ENCODE results near the gene DYNC1H1. TPM values are rescaled to one million over a fixed set of nuclear protein-coding genes. Genes with fewer than 3 reads are reported as not detected.
A peak's percentile ranks its signal among the peaks of the same experiment; 100 is the strongest.

DYNC1H1 gene
- polyA plus RNA-seq, 1 donor (not counting 4 experiments of a cell fraction or from before 2014, with no cell fraction given) = 166 TPM

DNA sequence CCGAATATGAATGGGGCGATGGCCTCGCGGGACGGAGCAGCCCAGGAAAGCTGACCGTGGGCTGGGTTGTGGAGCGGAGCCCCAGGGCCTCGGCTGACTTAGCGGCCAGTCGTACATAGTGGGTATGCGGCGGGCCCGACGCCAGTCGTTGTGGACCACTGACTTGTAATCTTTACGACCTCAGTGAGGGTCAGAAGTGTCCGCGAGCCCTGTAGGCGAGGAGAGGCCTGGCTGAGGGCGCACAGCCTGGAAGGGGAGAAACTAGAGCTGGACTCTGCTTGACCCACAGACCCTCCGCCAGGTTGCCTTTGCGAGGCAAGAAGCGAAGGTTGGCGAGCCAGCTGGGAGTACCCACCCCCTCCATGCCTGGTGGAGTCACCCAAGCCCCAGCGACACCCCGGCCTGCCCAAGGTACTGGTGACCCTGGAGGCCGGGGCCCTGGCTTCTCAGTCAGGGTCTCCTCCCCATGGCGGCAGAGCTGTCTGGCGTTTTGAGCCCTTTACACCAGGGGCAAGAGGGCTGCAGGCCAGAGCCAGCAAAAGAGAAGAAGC, 15.6 kb upstream of the DYNC1H1 start:
- H3K4me2 ChIP-seq (ENCODE audit: control insufficient read depth, extremely low read depth, insufficient read depth, low read depth, low read length) = peak overlapping the region; percentile 84
- peak overlapping the region; percentile 99 for H3K27ac ChIP-seq (ENCODE audit: control insufficient read depth, insufficient read depth, low read length)
- TF ChIP-seq EZH2 (IDR thresholded peaks at IDR 0.05; ENCODE audit: low read length) = no peak
- TF ChIP-seq, protein P1, sequence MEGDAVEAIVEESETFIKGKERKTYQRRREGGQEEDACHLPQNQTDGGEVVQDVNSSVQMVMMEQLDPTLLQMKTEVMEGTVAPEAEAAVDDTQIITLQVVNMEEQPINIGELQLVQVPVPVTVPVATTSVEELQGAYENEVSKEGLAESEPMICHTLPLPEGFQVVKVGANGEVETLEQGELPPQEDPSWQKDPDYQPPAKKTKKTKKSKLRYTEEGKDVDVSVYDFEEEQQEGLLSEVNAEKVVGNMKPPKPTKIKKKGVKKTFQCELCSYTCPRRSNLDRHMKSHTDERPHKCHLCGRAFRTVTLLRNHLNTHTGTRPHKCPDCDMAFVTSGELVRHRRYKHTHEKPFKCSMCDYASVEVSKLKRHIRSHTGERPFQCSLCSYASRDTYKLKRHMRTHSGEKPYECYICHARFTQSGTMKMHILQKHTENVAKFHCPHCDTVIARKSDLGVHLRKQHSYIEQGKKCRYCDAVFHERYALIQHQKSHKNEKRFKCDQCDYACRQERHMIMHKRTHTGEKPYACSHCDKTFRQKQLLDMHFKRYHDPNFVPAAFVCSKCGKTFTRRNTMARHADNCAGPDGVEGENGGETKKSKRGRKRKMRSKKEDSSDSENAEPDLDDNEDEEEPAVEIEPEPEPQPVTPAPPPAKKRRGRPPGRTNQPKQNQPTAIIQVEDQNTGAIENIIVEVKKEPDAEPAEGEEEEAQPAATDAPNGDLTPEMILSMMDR (optimal IDR thresholded peaks at IDR 0.05 in 1 of 3, IDR thresholded peaks at IDR 0.05 in 1 of 3, conservative IDR thresholded peaks at IDR 0.05 in 1 of 3; ENCODE audit: extremely low read depth in 1 of 3, insufficient read depth in 2 of 3, low read length in 3 of 3) = no peak
- H2AFZ ChIP-seq (ENCODE audit: control insufficient read depth, low read length) = peak overlapping the region; percentile 98
- H3K9me3 ChIP-seq (ENCODE audit: control insufficient read depth, low read depth, low read length) = no peaks in the 10 kb centered on the region
- no peak for DNase-seq (ENCODE audit: low read depth, low spot score)
- peaks cover 14% of the 10 kb centered on the region for H3K79me2 ChIP-seq (ENCODE audit: control insufficient read depth, insufficient read depth, low read length)
- H3K27me3 ChIP-seq (ENCODE audit: control insufficient read depth, extremely low read depth, insufficient read depth, low read length) = no peaks in the 10 kb centered on the region
- H3K9ac ChIP-seq (ENCODE audit: control insufficient read depth, extremely low read depth, insufficient read depth, low read length) = peak overlapping the region; percentile 100
- no peak for FAIRE-seq
- dilution Hi-C loops (cut with MboI; ENCODE audit: extremely low pct_ligation_motif_present, low sequenced_read_pairs) = no loop called here
- H3K36me3 ChIP-seq (ENCODE audit: control insufficient read depth in 2 of 2, extremely low read depth in 1 of 2, insufficient read depth in 2 of 2, low read length in 2 of 2) = peaks cover 0 to 4% of the 10 kb centered on the region in 2 experiments
- no peaks in the 10 kb centered on the region for H4K20me1 ChIP-seq (ENCODE audit: control insufficient read depth, extremely low read depth, insufficient read depth, low read length)
- H3K4me3 ChIP-seq (ENCODE audit: control insufficient read depth in 2 of 3, extremely low read depth in 1 of 3, insufficient read depth in 2 of 3, low read depth in 1 of 3, low read length in 3 of 3) = peak overlapping the region; percentile 63 to 99 (median 78)
- no peaks in the 10 kb centered on the region for H3K9me1 ChIP-seq (ENCODE audit: control insufficient read depth, extremely low read depth, insufficient read depth, low read length)
- peaks cover 6% of the 10 kb centered on the region for H3K4me1 ChIP-seq (ENCODE audit: control insufficient read depth, extremely low read depth, insufficient read depth, low read length)

DNA sequence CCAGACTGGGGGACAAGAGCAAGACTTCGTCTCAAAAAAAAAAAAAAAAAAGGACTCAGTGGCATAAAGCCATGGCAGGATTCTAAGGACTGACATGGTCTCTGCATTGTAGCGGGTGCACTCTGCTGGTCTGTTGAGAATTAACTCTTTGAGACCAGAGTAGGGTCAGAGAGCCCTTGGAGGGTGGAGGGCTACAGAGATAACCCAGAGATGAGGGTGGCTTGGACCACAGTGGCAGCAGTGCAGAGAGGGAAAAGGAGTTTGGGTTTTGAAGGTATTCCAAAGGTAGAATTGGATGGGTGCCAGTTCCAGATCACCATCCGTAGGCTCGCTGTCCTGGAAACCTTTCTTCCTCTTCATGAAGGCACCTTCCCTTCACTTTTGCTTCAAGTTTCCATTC, 14.3 kb upstream of the DYNC1H1 start:
- H3K27ac ChIP-seq (ENCODE audit: control insufficient read depth, insufficient read depth, low read length) = no peak overlapping the region
- no peak overlapping the region for H3K4me3 ChIP-seq (ENCODE audit: control insufficient read depth in 2 of 3, extremely low read depth in 1 of 3, insufficient read depth in 2 of 3, low read depth in 1 of 3, low read length in 3 of 3)
- no peak overlapping the region for H3K4me2 ChIP-seq (ENCODE audit: control insufficient read depth, extremely low read depth, insufficient read depth, low read depth, low read length)

More for the DNA sequence above, 14.3 kb upstream of the DYNC1H1 start:
- peaks cover 6% of the 10 kb centered on the region for H3K4me1 ChIP-seq (ENCODE audit: control insufficient read depth, extremely low read depth, insufficient read depth, low read length)
- peaks cover 0 to 4% of the 10 kb centered on the region in 2 experiments for H3K36me3 ChIP-seq (ENCODE audit: control insufficient read depth in 2 of 2, extremely low read depth in 1 of 2, insufficient read depth in 2 of 2, low read length in 2 of 2)
- H3K9me3 ChIP-seq (ENCODE audit: control insufficient read depth, low read depth, low read length) = no peaks in the 10 kb centered on the region
- TF ChIP-seq, protein P1 (optimal IDR thresholded peaks at IDR 0.05 in 1 of 3, IDR thresholded peaks at IDR 0.05 in 1 of 3, conservative IDR thresholded peaks at IDR 0.05 in 1 of 3; ENCODE audit: extremely low read depth in 1 of 3, insufficient read depth in 2 of 3, low read length in 3 of 3) = no peak
- no peak for TF ChIP-seq EZH2 (IDR thresholded peaks at IDR 0.05; ENCODE audit: low read length)
- no peaks in the 10 kb centered on the region for H3K9me1 ChIP-seq (ENCODE audit: control insufficient read depth, extremely low read depth, insufficient read depth, low read length)
- FAIRE-seq (no peak), DNase-seq (ENCODE audit: low read depth, low spot score) (no peak)
- no peak overlapping the region for H2AFZ ChIP-seq (ENCODE audit: control insufficient read depth, low read length)
- no peaks in the 10 kb centered on the region for H4K20me1 ChIP-seq (ENCODE audit: control insufficient read depth, extremely low read depth, insufficient read depth, low read length)
- no peaks in the 10 kb centered on the region for H3K27me3 ChIP-seq (ENCODE audit: control insufficient read depth, extremely low read depth, insufficient read depth, low read length)
- no peak overlapping the region for H3K9ac ChIP-seq (ENCODE audit: control insufficient read depth, extremely low read depth, insufficient read depth, low read length)
- peaks cover 14% of the 10 kb centered on the region for H3K79me2 ChIP-seq (ENCODE audit: control insufficient read depth, insufficient read depth, low read length)
- dilution Hi-C loops (cut with MboI; ENCODE audit: extremely low pct_ligation_motif_present, low sequenced_read_pairs) = no loop called here
